ENCODE results near the gene LZTS3. TPM values are rescaled to one million over a fixed set of nuclear protein-coding genes. Genes with fewer than 3 reads are reported as not detected.
"Not testable (repeated sequence)": the region's sequence is repeated elsewhere in the genome, so short reads cannot be mapped to it uniquely, and the experiment has no call there.

Gene LZTS3
- total RNA-seq, 1 donor from 2014 or later: 15.8 TPM

DNA sequence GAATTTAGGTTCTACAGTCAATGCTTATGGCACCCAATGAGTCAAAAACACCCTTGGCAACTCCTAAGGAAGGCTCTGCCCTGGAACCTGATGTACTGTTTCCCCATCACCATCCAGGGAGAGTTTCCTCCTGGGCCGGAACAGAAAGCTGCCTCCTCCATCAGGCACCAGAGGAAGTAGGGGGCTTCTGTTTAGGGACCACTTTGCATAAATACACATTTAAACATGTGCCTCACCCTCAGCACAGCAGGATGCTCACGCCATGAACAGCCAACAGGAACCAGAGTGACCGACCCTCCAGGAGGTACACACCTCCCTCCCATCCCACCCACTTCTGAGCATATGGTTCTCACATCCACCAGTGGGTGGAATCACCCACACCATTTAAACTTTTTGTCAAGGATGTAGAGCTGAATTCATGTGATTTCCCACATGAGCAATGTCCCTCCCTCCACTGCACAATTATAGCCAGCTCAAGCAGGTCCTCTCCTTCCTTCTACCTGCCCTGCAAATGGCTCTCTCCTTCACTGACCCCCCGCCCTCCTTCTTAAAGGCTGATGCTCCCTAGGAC is 16.3 kb upstream of the LZTS3 start:
- TF ChIP-seq, protein P1, sequence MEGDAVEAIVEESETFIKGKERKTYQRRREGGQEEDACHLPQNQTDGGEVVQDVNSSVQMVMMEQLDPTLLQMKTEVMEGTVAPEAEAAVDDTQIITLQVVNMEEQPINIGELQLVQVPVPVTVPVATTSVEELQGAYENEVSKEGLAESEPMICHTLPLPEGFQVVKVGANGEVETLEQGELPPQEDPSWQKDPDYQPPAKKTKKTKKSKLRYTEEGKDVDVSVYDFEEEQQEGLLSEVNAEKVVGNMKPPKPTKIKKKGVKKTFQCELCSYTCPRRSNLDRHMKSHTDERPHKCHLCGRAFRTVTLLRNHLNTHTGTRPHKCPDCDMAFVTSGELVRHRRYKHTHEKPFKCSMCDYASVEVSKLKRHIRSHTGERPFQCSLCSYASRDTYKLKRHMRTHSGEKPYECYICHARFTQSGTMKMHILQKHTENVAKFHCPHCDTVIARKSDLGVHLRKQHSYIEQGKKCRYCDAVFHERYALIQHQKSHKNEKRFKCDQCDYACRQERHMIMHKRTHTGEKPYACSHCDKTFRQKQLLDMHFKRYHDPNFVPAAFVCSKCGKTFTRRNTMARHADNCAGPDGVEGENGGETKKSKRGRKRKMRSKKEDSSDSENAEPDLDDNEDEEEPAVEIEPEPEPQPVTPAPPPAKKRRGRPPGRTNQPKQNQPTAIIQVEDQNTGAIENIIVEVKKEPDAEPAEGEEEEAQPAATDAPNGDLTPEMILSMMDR (conservative IDR thresholded peaks at IDR 0.05; ENCODE audit: low read depth, low read length): no peak
- H3K4me3 ChIP-seq (ENCODE audit: low read depth, low read length): no peak overlapping the region
- DNase-seq (ENCODE audit: low read depth): no peak

- no peak overlapping the region for H3K4me3 ChIP-seq (ENCODE audit: low read depth, low read length)
- no peak for DNase-seq (ENCODE audit: low read depth)
- TF ChIP-seq, protein P1 (conservative IDR thresholded peaks at IDR 0.05; ENCODE audit: low read depth, low read length): no peak
Measured at GRCh38 chr20:3188823-3189413, 15.6 kb upstream of the LZTS3 start.

DNA sequence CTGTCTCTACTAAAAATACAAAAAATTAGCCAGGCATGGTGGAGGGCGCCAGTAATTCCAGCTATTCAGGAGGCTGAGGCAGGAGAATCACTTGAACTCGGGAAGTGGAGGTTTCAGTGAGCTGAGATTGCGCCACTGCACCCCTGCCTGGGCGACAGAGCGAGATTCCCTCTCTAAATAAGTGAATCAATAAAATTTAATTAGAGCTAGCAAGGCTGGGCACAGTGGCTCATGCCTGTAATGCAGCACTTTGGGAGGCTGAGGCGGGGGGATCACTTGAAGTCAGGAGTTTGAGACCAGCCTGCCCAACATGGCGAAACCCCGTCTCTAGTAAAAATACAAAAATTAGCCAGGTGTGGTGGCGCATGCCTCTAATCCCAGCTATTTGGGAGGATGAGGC is 14.5 kb upstream of the LZTS3 start:
- DNase-seq (ENCODE audit: low read depth); H3K4me3 ChIP-seq (ENCODE audit: low read depth, low read length): not testable (repeated sequence)

DNA sequence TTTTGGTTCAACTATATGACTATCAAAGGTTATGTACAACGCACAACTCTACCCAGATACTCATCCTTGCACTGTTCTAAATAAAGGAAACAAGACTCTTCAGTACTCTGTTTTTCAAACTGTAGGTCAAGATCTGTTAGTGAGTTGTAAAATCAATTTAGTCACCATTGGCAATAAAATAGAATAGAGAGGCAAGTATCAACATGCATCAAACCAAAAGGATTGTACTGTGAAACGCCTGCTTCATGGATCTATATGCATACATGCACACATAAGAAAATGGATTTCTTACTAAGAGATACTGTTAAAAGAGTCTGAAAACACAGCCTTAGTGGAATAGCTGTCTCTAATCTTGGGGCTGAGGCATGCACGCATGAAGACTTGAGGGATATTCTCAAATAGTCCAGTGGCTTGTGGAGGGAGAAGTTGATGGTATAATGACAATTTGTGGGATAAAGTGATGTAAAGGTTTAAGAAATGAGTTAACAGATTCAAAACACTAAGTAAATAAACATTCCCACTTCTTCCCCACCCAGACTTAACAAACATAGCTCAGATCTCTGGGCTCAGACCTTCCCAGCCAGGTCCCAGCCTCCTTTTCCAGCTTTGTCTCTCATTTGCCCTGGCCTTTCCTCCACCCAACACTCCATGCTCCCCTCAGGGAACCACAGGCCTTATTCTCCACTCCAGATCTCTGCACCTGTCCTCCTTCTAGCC is 10.7 kb upstream of the LZTS3 start:
- H3K4me3 ChIP-seq (ENCODE audit: low read depth, low read length): no peak overlapping the region
- TF ChIP-seq, protein P1 (conservative IDR thresholded peaks at IDR 0.05; ENCODE audit: low read depth, low read length): no peak
- DNase-seq (ENCODE audit: low read depth): no peak

DNA sequence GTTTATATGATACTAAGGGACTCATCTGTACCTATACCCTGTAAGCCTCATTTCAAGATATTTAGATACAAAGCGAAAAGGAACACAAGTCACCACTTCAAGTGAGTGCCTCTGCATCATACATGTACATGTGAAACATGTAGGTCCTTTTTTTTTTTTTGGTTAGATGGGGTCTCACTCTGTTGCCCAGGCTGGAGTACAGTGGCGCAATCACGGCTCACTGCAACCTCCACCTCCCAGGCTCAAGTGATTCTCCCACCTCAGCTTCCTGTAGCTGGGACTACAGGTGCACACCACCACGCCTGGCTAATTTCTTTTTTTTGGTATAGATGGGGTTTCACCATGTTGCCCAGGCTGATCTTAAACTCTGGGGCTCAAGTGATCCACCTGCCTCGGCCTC is 9.1 kb upstream of the LZTS3 start:
- not testable (repeated sequence) for H3K4me3 ChIP-seq (ENCODE audit: low read depth, low read length); DNase-seq (ENCODE audit: low read depth)

- H3K4me3 ChIP-seq (ENCODE audit: low read depth, low read length): no peak overlapping the region
- TF ChIP-seq, protein P1 (conservative IDR thresholded peaks at IDR 0.05; ENCODE audit: low read depth, low read length): no peak
- no peak for DNase-seq (ENCODE audit: low read depth)
Measured at GRCh38 chr20:3181270-3181669, 7.9 kb upstream of the LZTS3 start.

- TF ChIP-seq, protein P1 (conservative IDR thresholded peaks at IDR 0.05; ENCODE audit: low read depth, low read length): no peak
- H3K4me3 ChIP-seq (ENCODE audit: low read depth, low read length): no peak overlapping the region
- DNase-seq (ENCODE audit: low read depth): no peak
Measured at GRCh38 chr20:3180319-3180718, 7.0 kb upstream of the LZTS3 start.

Measured in epithelial cell of proximal tubule (primary cell).